LoVo (cell line): ENCODE data around the gene FUS.

Experiments
- DNase-seq: peaks from one replicate; pipeline ENCODE4 v3.0.0-alpha.2; 2016; ENCODE audit warnings: low spot score

FUS gene

GRCh38 chr16:31202414-31203375 lies 22.8 kb downstream of the FUS start, which contains the start of gene PYCARD:
PYCARD (minus strand) TSS chr16:31202760; CDS start chr16:31202690, 70 bp downstream.
- DNase-seq, result no peak

GRCh38 chr16:31204871-31205666 lies 25.1 kb downstream of the FUS start:
- DNase-seq, result no peak

GRCh38 chr16:31206776-31207175 lies 26.8 kb downstream of the FUS start:
- DNase-seq, result peak; percentile 23

GRCh38 chr16:31213342-31213741 lies 33.4 kb downstream of the FUS start:
- no peak for DNase-seq

- no peak for DNase-seq
Measured at GRCh38 chr16:31213877-31214707, 34.2 kb downstream of the FUS start, which contains the start of gene TRIM72. TRIM72 (plus strand) TSS chr16:31214119; CDS start chr16:31214739, 620 bp downstream.

- DNase-seq, result no peak
Measured at GRCh38 chr16:31214708-31215286, 34.9 kb downstream of the FUS start.

GRCh38 chr16:31215287-31216162 lies 35.6 kb downstream of the FUS start:
- DNase-seq, result peak; percentile 45

- DNase-seq, result no peak
Measured at GRCh38 chr16:31216422-31217135, 36.6 kb downstream of the FUS start, which contains the start of gene PYDC1. PYDC1 (minus strand) TSS chr16:31217135; CDS start chr16:31217028, 107 bp downstream.

- no peak for DNase-seq
Measured at GRCh38 chr16:31217136-31217530, 37.2 kb downstream of the FUS start.

GRCh38 chr16:31219154-31219741 lies 39.3 kb downstream of the FUS start:
- no peak for DNase-seq

- DNase-seq, result no peak
Measured at GRCh38 chr16:31221357-31222160, 41.6 kb downstream of the FUS start.

- DNase-seq, result no peak
Measured at GRCh38 chr16:31223044-31223443, 43.1 kb downstream of the FUS start.

- DNase-seq, result no peak
Measured at GRCh38 chr16:31224092-31224955, 44.4 kb downstream of the FUS start.

GRCh38 chr16:31225193-31225592 lies 45.3 kb downstream of the FUS start:
- DNase-seq, result no peak

GRCh38 chr16:31228206-31228605 lies 48.3 kb downstream of the FUS start:
- no peak for DNase-seq

- no peak for DNase-seq
Measured at GRCh38 chr16:31229501-31229900, 49.6 kb downstream of the FUS start.

- no peak for DNase-seq
Measured at GRCh38 chr16:31238041-31238440, 58.1 kb downstream of the FUS start.
